HG03378 (cell line): Measurements from ENCODE around the gene SLC12A9.
"Not testable (repeated sequence)": the region's sequence is repeated elsewhere in the genome, so short reads cannot be mapped to it uniquely, and the experiment has no call there.

Source experiments
- ATAC-seq: cut with Tn5 transposase; IDR thresholded peaks from one replicate; pipeline ENCODE4 v1.9.1; 2021; ENCODE audit warnings: mild to moderate bottlenecking, moderate library complexity; ENCODE audit not compliant: unreplicated experiment

Gene SLC12A9, protein sequence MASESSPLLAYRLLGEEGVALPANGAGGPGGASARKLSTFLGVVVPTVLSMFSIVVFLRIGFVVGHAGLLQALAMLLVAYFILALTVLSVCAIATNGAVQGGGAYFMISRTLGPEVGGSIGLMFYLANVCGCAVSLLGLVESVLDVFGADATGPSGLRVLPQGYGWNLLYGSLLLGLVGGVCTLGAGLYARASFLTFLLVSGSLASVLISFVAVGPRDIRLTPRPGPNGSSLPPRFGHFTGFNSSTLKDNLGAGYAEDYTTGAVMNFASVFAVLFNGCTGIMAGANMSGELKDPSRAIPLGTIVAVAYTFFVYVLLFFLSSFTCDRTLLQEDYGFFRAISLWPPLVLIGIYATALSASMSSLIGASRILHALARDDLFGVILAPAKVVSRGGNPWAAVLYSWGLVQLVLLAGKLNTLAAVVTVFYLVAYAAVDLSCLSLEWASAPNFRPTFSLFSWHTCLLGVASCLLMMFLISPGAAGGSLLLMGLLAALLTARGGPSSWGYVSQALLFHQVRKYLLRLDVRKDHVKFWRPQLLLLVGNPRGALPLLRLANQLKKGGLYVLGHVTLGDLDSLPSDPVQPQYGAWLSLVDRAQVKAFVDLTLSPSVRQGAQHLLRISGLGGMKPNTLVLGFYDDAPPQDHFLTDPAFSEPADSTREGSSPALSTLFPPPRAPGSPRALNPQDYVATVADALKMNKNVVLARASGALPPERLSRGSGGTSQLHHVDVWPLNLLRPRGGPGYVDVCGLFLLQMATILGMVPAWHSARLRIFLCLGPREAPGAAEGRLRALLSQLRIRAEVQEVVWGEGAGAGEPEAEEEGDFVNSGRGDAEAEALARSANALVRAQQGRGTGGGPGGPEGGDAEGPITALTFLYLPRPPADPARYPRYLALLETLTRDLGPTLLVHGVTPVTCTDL

DNA sequence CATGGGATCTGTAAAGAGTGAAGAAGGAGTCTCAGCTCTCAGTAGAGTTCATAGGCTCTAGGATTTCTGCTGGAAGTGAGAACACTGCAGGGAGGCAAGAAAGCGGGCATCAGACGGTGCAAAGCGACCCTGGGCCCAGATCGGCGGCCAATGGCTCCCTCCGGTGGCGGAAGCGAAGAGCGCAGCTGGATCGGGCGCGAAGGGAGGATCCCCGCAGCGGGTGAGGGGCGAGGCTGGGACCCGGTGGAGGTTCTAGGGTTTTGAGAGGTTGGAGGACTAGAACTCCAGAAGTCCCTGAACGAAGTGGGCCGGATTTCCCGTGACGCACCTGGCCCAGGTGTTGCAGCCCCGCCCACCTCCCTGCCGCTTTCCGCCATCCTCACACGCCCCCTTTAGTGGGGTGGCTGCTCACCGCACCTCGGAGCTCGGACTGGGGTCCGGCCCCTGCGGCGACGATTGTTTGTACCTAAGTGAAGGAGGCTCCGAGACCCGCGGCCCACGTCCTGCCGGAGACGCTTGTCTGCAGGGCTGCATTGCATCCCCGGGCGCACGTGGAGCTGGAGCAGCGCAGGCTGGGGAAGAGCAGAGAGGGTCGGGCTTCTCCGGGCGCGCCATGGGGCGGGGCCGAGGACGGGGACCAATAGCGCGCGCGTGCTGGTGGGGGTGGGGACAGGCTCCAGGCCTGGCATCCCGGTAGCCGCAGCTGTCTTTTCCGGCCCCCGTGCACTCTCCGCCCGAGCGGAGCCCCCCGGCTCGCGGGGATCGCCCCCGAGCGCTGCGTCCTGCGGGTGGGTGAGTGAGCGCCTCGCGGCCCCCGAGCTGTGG is at the start of gene SLC12A9:
TSS of gene SLC12A9 (plus strand) at position 666 of the 825 bp plus-strand sequence. CDS start 1,485 bp downstream, outside the sequence.
- ATAC-seq: peak; percentile 63

DNA sequence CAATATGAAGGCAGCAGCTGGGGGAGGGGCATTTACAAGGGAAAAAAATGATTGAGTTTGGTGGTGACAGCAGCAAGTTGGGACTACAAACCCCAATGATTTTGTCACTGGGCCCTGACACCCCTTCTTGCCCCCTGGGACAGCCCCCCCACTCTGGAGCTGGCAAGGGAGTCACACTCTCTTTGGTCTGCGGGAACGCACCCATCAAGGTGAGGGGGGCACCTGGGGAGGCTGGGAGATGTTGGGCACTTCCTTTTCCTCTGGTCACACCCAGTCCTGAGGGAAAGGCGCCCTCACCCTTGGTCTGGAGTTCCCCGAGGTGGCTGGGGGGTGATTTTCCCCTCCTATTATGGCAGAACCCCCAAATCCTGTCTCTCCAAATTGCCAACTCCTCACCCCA is 49.6 kb upstream of the SLC12A9 start:
- no peak for ATAC-seq

DNA sequence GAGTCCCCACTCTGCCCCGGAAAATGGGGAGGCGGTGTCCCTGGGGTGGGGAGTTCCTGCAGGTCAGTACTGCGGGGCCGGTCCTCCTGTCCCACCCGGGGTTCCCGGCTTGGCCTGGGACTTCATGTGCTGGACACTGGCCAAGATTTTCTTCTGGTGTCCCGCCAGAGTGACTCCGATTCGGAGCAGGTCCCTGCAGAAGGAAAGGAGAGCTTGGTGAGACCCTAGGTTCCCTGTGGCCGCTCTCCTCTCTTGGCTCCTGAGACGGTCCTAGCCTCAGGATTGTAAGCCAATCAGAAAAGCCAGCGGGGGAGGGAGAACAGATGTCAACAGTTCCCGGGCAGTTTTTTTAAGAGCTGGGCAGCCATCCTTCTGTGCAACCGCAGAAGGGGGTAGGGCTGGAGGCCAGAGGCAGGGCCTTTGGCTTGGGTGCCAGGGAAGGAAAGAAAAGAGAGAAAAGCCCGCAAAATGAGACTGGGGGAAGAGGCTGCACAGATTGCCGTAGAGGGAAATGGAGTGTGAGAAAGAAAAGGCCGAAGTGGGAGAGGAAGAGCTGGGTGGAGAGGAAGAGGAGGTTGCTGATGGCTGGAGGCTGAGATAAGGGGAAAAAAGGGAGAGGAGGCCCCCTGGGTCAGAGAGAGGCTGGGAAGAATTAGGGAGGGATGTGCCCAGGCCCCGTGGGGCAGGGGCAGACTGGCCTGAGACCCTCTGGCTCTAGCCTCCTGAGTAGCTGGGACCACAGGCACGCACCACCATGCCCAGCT is 48.9 kb upstream of the SLC12A9 start:
- ATAC-seq: peak; percentile 95

DNA sequence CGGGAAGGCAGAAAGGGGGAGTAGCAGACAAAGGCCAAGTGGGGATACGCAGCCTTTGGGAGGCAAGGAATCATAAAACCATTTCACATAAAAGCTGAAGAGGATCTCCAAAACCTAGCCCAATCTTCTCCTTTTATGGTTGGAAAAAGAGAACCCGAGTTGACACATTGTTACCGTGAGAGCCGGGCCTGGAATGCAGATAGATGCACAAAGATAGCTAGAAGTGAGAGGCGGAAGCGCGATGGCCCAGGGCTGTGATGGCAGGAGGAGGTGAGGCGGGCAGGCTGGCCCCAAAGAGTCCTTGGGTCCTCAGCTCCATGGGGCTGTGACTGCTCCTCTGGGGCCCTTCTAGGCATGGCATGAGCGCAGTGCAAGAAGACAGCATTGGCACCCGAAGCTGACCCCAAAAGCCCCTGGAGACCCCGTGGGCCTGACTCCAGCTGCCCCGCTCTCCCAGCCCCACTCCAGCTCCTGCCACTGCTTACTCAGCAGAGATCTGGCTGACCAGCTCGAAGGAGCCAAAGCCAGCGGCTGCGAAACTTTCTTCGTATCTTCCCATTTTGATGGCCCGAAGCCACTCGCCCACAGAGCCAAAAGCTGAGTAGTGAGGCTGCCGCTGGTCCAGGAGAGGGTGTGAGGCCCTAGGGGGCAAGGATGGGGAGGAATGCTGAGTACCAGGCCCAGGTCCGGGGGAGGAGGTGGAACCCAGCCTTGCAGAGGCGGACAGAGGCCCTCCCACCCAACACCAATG is 47.7 kb upstream of the SLC12A9 start:
- no peak for ATAC-seq

DNA sequence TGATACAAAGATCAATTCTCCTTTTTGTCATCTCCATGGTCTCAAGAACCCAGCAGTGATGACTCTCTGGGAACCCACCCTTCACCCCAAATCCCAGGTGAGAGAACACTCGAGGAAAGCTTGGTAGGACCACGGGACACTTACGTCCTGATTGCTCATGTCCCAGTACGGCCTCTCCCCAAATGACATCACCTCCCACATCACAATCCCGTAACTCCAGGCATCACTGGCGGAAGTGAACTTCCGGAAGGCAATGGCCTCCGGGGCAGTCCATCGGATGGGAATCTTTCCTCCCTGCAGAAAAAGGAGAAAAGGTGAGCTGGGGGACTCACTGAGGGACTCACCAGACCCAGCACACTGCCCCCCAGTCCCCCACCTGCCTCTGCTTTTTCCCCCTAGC is 46.2 kb upstream of the SLC12A9 start:
- ATAC-seq: no peak

DNA sequence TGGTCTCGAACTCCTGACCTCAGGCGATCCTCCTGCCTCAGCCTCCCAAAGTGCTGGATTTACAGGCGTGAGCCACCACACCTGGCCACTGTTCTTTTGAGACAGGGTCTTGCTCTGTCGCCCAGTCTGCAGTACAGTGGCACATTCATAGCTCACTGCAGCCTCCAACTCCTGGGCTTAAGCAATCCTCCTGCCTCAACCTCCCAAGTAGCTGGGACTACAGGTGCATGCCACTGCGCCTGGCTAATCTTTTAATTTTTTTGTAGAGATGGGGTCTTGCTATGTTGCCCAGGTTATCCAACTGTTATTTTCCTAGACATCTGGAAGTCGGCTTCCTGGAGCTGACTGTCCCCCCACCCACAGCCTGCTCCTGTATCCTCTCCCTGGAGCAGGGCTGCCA is 45.6 kb upstream of the SLC12A9 start:
- ATAC-seq: not testable (repeated sequence)

DNA sequence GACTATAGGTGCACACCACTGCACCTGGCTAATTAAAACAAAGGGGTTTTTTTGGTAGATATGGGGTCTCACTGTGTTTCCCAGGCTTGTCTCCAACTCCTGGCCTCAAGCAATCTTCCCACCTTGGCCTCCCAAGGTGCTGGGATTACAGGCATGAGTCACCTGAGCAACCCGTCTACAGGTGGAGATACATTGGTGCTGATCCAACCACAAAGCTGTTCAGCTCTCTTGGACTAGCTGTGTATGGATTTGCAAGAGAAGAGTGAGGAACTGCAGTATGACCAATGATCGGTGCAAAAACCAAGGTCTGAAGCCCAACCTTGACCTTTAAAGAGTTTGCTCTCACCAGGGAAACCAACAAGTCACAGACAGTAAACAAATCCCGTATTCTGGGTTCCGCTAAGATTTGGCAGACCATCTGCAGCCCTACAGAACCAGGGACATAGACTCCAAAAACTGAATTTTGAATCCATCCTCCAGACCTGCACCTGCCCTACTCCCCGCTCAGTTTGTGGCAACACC is 44.1 kb upstream of the SLC12A9 start:
- ATAC-seq: no peak

DNA sequence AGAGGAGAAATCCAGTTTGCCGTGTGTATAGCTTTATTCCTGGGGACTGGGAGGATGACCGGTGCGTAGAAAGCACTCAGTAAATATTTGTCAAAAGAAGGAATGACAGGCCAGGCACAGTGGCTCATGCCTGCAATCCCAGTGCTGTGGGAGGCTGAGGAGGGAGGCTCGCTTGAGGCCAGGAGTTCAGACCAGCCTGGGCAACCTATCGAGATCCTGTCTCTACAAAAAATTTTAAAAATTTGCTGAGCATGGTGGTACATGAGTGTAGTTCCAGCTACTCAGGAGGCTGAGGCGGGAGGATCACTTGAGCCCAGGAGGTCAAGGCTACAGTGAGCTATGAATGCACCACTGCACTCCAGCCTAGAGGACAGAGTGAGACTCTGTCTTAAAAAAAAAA is 41.0 kb upstream of the SLC12A9 start:
- no peak for ATAC-seq

DNA sequence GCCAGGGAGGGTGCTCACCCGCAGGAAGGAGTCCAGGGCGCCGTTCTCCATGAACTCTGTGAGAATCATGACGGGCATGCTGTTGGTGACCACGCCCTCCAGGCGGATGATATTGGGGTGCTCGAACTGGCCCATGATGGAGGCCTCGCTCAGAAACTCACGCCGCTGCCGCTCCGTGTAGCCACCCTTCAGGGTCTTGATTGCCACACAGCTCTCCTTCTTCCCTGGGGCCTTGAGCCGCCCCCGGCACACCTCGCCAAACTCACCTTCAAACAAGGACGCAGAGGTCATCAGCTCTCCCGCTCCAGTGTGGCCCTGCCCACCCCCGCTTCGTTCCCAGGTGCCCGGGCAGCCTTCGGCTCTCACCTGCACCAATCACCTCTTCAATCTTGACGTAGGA is 39.8 kb upstream of the SLC12A9 start:
- no peak for ATAC-seq

DNA sequence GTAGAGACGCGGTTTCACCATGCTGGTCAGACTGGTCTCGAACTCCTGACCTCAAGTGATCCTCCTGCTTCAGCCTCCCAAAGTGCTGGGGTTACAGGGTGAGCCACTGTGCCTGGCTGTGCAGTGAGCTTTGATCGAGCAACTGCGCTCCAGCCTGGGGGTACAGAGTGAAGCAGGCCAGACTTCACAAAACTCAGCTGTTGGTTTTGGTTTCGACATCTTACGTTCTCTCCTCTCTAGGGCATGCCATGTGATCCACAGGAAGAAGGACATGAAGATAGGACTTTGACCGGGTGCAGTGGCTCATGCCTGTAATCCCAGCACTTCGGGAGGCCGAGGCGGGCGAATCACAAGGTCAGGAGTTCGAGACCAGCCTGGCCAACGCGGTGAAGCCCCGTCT is 36.0 kb upstream of the SLC12A9 start:
- ATAC-seq: not testable (repeated sequence)

DNA sequence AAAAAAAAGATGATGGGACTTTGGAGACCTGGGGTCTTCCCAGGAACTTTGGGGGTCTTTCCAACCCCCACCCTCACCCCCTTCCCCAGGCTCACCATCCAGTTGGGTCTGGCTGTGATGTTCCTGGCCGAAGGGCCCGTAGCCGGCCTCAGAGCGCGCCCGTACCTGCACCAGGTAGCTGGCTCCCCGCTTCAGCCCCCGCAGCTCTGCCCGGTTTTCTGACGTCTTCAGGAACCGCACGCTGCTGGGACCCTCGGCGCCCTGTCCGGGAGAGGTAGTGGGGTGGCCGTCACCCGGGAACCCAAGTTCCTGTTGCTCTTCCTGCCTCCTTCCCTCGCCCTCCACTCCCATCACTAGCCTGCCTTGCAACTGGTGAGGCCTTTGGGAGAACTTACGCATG is 35.4 kb upstream of the SLC12A9 start:
- ATAC-seq: no peak

DNA sequence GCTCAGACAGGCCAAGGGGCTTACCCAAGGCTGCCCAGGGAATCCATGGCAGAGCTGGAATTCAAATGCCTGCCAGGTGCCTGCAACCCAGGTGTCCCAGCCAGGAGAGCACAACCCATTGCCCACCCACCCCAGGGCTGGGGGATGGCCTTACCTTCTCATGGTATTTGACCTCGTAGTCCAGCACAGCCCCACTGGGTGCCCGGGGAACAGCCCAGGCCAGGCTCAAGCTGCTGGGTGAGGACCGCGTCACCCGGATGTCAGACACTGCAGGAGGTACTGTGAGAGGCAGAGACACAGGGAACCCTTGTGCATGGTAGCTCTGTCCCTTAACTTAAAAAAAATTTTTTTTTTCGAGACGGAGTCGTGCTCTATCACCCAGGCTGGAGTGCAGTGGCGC is 34.1 kb upstream of the SLC12A9 start:
- no peak for ATAC-seq

DNA sequence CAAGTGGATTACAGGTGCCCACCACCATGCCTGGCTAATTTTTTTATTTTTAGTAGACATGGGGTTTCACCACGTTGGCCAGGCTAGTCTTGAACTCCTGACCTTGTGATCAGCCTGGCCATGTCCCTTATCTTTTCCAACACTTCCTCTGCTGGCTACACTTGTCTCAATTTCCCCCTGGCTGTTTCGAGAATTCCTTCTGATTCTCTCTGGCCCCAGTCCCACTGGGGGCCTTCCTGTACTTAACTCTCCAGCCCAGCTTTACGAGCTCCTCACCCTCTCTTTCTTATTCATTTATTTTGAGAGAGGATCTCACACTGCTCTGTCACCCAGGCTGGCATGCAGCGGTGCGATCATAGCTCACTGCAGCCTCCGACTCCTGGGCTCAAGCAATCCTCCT is 33.7 kb upstream of the SLC12A9 start:
- ATAC-seq: no peak

DNA sequence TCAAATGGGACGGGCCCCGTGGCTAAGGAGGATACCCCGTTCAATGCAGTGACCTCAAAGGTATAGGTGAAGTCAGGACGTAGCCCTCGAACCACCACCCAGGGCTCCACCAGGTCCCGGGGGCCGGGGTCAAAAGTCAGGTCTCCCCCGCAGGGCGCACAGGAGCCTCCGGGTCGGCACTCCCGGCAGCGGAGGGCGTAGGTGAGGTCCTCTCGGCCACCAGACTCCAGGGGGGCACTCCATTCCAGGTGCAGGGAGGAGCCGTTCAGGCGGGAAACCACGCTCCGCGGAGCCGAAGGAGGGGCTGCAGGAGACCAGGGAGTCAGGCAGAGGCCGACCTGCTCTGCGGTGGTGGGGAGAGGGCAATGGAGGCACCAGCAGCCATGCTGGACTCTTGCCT is 32.9 kb upstream of the SLC12A9 start:
- no peak for ATAC-seq

DNA sequence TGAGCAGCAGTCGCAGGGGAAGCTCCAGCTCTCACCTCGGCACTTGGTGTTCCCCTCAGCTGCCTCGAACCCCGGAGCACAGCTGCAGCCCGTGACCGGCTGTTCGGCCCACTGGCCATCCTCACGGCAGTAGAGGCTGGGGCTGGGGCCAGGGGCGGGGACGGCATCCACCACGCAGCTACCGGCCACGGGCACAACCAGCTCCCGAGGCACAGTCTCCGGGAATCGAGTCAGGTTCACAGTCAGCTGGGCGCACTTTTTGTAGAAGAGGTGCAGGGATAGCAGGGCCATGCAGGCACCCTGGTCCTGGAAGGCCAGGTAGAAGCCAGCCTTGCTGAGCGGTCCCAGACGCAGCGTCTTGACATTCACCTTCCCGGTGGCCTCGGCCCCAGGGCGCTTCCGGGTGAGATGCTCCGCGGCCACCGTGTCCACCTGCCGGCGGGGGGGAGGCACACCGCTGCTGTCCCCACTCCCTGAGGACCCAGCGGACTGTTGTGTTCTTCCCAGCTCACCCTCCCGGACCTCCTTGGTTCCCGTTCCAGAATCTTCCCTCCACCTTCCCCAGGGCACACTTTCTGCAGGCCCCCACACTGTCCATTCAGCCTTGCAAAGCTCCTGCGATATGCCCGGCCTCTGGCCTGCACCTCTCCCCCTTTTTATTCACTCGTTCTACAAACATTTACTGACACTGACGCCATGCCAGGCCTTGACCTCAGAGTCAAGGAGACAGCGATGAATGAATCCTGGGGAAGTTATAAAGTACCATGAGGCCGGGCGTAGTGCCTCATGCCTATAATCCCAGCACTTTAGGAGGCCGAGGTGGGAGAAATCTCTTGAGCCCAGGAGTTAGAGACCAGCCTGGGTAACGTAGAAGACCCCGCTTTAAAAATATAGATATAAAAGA is 30.0 kb upstream of the SLC12A9 start:
- no peak for ATAC-seq

DNA sequence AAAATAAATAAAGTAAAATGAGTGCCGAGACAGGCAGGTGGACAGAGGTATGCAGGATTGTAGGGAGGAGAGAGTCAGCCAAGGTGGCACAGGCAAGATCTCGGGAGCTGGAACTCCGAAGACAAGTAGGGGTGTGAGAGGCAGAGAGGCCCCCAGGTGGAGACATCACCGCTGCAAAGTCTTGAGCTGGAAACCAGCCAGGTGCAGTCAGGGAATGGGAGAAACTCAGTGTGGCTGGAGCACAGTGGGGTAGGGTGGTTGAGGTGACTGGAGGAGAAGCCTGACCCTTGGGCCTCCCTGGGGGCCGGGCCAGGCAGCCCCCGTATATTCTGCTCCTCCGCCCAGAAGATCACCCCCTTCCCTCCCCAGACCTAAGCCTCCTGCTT is 29.4 kb upstream of the SLC12A9 start:
- ATAC-seq: no peak

DNA sequence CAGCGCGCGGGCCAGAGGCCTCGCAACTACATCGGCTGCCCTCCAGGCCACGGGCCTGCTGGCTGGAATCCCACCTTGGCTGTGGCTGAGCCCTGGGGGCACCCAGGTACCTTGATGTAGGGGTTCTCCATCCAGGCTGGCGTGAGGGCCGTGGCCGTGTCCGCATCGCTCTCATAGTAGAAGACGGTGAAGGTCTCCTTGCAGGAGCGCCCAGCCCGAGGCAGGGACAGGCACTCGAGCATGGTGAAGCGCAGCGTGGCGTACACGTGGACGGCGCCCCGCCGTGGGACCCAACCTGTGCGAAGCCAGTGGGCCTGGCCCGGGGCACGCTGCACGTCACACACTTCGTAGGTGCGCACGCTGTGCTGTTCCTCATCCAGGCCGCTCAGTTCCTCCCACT is 29.0 kb upstream of the SLC12A9 start:
- no peak for ATAC-seq

DNA sequence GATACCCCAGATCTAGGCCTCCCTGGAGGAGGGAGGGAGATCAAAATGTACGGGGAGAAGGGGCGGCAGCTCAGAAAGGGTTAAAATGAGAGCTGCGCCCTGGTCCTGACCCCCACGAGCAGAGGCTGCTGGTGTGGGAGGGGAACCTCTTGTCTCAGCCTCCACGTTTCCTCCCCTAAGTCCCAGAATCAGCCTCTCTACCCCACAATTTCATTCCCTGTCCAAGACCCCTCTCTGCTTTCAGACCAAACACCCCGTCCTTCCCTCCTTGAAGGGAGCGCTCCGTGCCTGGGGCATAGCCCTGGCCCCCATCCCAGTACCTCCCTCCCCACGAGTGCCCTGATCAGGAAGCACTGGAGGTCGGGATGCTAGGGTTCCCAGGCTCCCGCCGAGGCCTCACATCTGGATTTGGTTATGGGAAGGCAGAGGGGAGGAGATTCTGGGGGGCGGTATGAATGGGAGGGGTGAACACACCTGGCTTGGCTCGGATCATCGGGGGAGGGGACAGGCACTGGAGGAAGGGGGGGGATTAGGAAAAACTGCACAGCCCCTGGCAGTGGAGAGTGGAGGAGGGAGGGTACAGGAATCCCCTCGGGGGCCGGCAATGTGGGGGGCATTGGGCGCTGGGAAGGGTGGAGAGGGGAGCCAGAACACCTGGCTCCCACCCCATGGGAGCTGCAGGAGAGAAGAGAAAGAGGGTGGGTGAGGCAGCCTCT is 27.9 kb upstream of the SLC12A9 start:
- no peak for ATAC-seq
